ENCODE measurements around the gene CDKN2D.

CDKN2D gene

DNA sequence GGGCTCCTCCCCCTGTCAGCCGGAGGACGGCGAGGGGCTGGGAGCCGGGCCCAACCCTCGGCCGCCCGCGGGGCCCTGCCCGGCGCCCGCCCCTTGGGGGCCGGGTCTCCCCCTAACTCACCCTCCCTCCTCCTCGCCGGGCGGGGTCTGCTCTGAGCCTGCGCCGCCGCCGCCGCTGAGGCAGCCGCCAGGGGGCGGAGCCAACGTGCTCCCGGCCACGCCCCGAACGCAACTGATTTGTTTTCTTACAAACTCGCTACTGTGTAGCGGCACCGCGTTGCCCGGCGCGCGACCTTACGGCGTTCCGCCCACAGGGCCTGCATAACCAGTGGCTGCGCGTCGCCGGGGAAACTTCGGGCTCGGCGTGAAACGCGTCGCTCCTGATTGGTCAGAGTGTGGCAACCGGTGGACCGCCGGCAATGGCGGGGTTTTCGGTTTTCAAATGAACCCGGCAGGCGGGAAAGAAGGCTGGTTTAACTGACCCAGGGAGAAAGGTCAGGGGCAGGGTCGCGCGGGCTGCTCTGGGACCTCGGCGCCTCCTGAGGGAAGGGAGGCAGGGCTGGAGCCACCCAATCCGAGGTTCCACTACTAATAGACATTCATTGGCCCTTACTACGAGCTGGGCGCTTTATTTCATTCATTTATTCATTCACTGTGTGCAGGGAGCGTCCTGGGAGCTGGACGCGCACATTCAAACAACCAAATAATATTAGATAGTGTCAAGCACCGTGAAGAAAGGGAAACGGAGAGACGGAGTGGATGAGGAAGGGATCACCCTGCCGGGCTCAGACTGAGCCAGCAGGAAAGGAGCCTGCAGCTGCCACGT is at the start of gene CDKN2D:
Gene CDKN2D (minus strand): TSS at position 154 of the 826 bp plus-strand sequence. CDS start 326 bp downstream, outside the sequence.
- TF ChIP-seq CTCF (IDR thresholded peaks at IDR 0.05; ENCODE audit: insufficient read depth, low read depth, low read length, missing control alignments): no peak
- DNase-seq (ENCODE audit: low read depth): peak; percentile 100
- peak within 1 kb of the TSS; percentile 76 for H3K4me3 ChIP-seq (ENCODE audit: low read depth, low read length)

DNA sequence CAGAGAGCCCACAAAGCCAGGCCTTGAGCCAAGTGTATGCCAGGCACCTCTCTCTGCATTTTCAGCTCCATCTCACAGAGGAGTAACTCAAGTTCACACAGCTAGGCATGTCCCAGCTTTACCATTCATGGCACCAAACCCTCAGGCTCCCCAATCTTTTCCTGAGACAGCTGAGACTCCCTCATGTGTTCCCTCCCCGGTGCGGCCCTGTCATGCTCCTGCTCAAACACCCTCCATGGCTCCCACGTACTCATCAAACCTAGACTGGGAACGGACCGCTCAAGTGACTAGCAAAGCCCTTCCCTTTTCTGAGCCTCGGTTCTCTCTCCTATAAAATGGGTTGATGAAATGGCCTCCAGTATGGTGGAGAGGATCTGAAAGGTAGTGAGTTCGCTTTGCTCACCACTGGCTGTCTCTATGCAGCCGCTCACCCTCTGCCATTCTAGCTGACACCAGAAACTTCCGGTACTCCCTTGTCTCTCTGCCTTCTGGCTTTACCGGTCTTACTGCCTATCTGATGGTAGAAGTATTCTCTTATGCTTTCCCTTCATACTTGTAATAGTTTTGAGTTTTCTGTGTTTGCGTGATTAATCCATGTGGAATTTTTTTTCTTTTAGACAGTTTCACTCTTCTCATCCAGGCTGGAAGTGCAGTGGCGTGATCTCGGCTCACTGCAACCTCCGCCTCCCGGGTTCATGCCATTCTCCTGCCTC is 48.8 kb upstream of the CDKN2D start:
- DNase-seq (ENCODE audit: low read depth): no peak
- H3K4me3 ChIP-seq (ENCODE audit: low read depth, low read length): no peak overlapping the region
- no peak for TF ChIP-seq CTCF (IDR thresholded peaks at IDR 0.05; ENCODE audit: insufficient read depth, low read depth, low read length, missing control alignments)

DNA sequence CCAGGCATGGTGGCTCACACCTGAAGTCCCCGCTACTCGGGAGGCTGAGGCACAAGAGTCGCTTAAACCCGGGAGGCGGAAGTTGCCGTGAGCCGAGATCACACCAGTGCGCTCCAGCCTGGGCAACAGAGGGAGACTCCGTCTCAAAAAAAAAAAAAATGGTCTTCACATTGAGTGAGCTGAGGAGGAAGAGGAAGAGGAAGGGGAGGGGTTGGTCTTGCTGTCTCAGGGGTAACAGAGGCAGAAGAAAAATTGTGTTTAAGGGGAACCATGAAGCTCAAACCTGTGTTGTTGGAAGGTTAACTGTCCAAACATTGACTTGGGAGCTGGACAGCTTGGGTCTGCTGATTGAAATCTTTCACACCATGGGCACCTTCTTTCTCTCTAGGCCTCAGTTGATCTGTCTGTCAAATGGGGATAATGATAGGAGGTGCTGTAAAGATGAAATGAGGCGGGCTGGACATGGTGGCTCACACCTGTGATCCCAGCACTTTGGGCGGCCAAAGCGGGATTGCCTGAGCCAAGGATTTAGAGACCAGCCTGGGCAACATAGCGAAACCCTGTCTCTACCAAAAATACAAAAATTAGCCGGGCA is 46.7 kb upstream of the CDKN2D start:
- no peak for TF ChIP-seq CTCF (IDR thresholded peaks at IDR 0.05; ENCODE audit: insufficient read depth, low read depth, low read length, missing control alignments)
- DNase-seq (ENCODE audit: low read depth): no peak
- H3K4me3 ChIP-seq (ENCODE audit: low read depth, low read length): no peak overlapping the region

DNA sequence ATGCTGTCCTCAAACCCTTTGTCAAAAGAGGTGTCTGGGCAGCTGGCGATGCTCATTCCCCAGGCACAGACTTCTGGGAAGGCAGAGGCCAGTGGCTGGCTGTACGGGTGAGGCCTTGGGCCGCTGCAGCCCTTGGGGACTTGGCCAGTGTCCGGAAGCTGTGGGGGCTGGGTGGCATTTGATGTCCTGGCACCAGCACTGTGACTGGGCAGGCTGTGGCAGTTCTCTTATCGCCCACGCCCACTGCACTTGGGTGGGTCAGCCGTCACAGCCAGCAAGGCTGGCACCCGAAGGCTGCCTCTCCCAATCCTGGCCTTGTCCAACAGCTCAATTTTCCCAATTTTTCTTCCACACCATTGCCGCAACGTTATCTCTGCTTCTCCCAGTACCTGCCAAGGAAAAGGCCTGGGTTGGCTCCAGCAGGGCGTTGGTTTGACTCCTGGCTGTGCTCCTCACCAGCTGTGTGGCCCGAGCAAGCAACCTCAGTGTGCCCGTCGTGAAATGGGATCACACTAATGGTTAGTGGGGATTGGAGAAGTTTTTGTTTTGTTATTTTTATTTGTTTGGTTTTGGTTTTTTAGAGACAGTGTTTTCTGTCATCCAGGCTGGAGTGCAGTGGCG is 43.8 kb upstream of the CDKN2D start:
- no peak for DNase-seq (ENCODE audit: low read depth)
- H3K4me3 ChIP-seq (ENCODE audit: low read depth, low read length): no peak overlapping the region
- TF ChIP-seq CTCF (IDR thresholded peaks at IDR 0.05; ENCODE audit: insufficient read depth, low read depth, low read length, missing control alignments): no peak

GRCh38 chr19:10611907-10612306 is 43.1 kb upstream of the CDKN2D start:
- TF ChIP-seq CTCF (IDR thresholded peaks at IDR 0.05; ENCODE audit: insufficient read depth, low read depth, low read length, missing control alignments): no peak
- no peak for DNase-seq (ENCODE audit: low read depth)
- no peak overlapping the region for H3K4me3 ChIP-seq (ENCODE audit: low read depth, low read length)

- DNase-seq (ENCODE audit: low read depth): peak; percentile 72
- H3K4me3 ChIP-seq (ENCODE audit: low read depth, low read length): peak overlapping the region; percentile 98
- TF ChIP-seq CTCF (IDR thresholded peaks at IDR 0.05; ENCODE audit: insufficient read depth, low read depth, low read length, missing control alignments): no peak
Measured at GRCh38 chr19:10604460-10604980, 35.7 kb upstream of the CDKN2D start.
